ENCODE results near the gene PFKP. TPM values are rescaled to one million over a fixed set of nuclear protein-coding genes. Genes with fewer than 3 reads are reported as not detected.
"Not testable (repeated sequence)": the region's sequence is repeated elsewhere in the genome, so short reads cannot be mapped to it uniquely, and the experiment has no call there.

The PFKP gene
- total and polyA plus RNA-seq, 5 donors from 2014 or later = 43.1 to 103 (median 52.3) TPM

- Histone ChIP-seq H3K27me3 (ENCODE audit: control insufficient read depth, insufficient read depth, low read length) (no peaks in the 10 kb centered on the region), H3K4me3 (ENCODE audit: low read depth, low read length) (no peak overlapping the region), H3K9me3 (ENCODE audit: control insufficient read depth in 2 of 2, low read length in 2 of 2) (no peaks in the 10 kb centered on the region), H3K36me3 (ENCODE audit: control insufficient read depth, insufficient read depth, low read length) (peaks cover 93% of the 10 kb centered on the region), H3K27ac (ENCODE audit: insufficient read depth, low read length, poor library complexity, severe bottlenecking) (no peak overlapping the region), H3K4me1 (ENCODE audit: control insufficient read depth, insufficient read depth, low read length, poor library complexity, severe bottlenecking) (no peaks in the 10 kb centered on the region)
- Mint-ChIP-seq H3K36me3 (peaks cover 56% of the 10 kb centered on the region), H3K4me3 (no peak overlapping the region), H3K9me3 (no peaks in the 10 kb centered on the region), H3K27me3 (no peaks in the 10 kb centered on the region), H3K4me1 (peaks cover 0 to 8% (median 2%) of the 10 kb centered on the region in 4 donors), H3K27ac (peak overlapping the region in 1 of 3 donors; percentile 63)
- no peak for ATAC-seq (ENCODE audit: low read depth in 2 of 2)
- no peak for DNase-seq
Measured at GRCh38 chr10:3163879-3164278, 96.5 kb downstream of the PFKP start.

- Mint-ChIP-seq H3K9me3 (no peaks in the 10 kb centered on the region), H3K4me3 (no peak overlapping the region), H3K4me1 (peaks cover 0 to 10% (median 2%) of the 10 kb centered on the region in 4 donors), H3K36me3 (peaks cover 49% of the 10 kb centered on the region), H3K27ac (no peak overlapping the region), H3K27me3 (no peaks in the 10 kb centered on the region)
- no peaks in the 10 kb centered on the region for H3K9me3 ChIP-seq (ENCODE audit: control insufficient read depth in 2 of 2, low read length in 2 of 2)
- no peak for DNase-seq
- no peaks in the 10 kb centered on the region for H3K4me1 ChIP-seq (ENCODE audit: control insufficient read depth, insufficient read depth, low read length, poor library complexity, severe bottlenecking)
- no peak overlapping the region for H3K4me3 ChIP-seq (ENCODE audit: low read depth, low read length)
- ATAC-seq (ENCODE audit: low read depth in 2 of 2) = no peak
- H3K27me3 ChIP-seq (ENCODE audit: control insufficient read depth, insufficient read depth, low read length) = no peaks in the 10 kb centered on the region
- peaks cover 92% of the 10 kb centered on the region for H3K36me3 ChIP-seq (ENCODE audit: control insufficient read depth, insufficient read depth, low read length)
- H3K27ac ChIP-seq (ENCODE audit: insufficient read depth, low read length, poor library complexity, severe bottlenecking) = no peak overlapping the region
Measured at GRCh38 chr10:3165196-3165595, 97.8 kb downstream of the PFKP start.

GRCh38 chr10:3166496-3167290 is 99.3 kb downstream of the PFKP start:
- no peak for DNase-seq
- Histone ChIP-seq H3K4me1 (ENCODE audit: control insufficient read depth, insufficient read depth, low read length, poor library complexity, severe bottlenecking) (peaks cover 15% of the 10 kb centered on the region), H3K9me3 (ENCODE audit: control insufficient read depth in 2 of 2, low read length in 2 of 2) (no peaks in the 10 kb centered on the region), H3K27me3 (ENCODE audit: control insufficient read depth, insufficient read depth, low read length) (no peaks in the 10 kb centered on the region), H3K36me3 (ENCODE audit: control insufficient read depth, insufficient read depth, low read length) (peaks cover 83% of the 10 kb centered on the region), H3K4me3 (ENCODE audit: low read depth, low read length) (no peak overlapping the region), H3K27ac (ENCODE audit: insufficient read depth, low read length, poor library complexity, severe bottlenecking) (no peak overlapping the region)
- H3K4me1 Mint-ChIP-seq = peaks cover under 1 to 18% (median 8%) of the 10 kb centered on the region in 4 donors
- ATAC-seq (ENCODE audit: low read depth in 2 of 2) = no peak
- no peaks in the 10 kb centered on the region for H3K9me3 Mint-ChIP-seq
- H3K27me3 Mint-ChIP-seq = no peaks in the 10 kb centered on the region
- peaks cover 45% of the 10 kb centered on the region for H3K36me3 Mint-ChIP-seq
- no peak overlapping the region for H3K4me3 Mint-ChIP-seq
- no peak overlapping the region for H3K27ac Mint-ChIP-seq

- DNase-seq (no peak), ATAC-seq (ENCODE audit: low read depth in 2 of 2) (no peak)
- peaks cover under 1% of the 10 kb centered on the region for H3K27me3 Mint-ChIP-seq
- H3K27ac ChIP-seq (ENCODE audit: insufficient read depth, low read length, poor library complexity, severe bottlenecking) = no peak overlapping the region
- peaks cover 38% of the 10 kb centered on the region for H3K36me3 Mint-ChIP-seq
- H3K36me3 ChIP-seq (ENCODE audit: control insufficient read depth, insufficient read depth, low read length) = peaks cover 73% of the 10 kb centered on the region
- no peaks in the 10 kb centered on the region for H3K27me3 ChIP-seq (ENCODE audit: control insufficient read depth, insufficient read depth, low read length)
- peaks cover 5 to 24% (median 11%) of the 10 kb centered on the region in 4 donors for H3K4me1 Mint-ChIP-seq
- no peaks in the 10 kb centered on the region for H3K9me3 ChIP-seq (ENCODE audit: control insufficient read depth in 2 of 2, low read length in 2 of 2)
- H3K4me3 Mint-ChIP-seq = peak overlapping the region in 1 of 4 donors; percentile 64
- no peak overlapping the region for H3K27ac Mint-ChIP-seq
- no peaks in the 10 kb centered on the region for H3K9me3 Mint-ChIP-seq
- H3K4me1 ChIP-seq (ENCODE audit: control insufficient read depth, insufficient read depth, low read length, poor library complexity, severe bottlenecking) = peaks cover 22% of the 10 kb centered on the region
- H3K4me3 ChIP-seq (ENCODE audit: low read depth, low read length) = no peak overlapping the region
Measured at GRCh38 chr10:3167611-3168330, 100.4 kb downstream of the PFKP start.

- Histone ChIP-seq H3K4me3 (ENCODE audit: low read depth, low read length) (no peak overlapping the region), H3K4me1 (ENCODE audit: control insufficient read depth, insufficient read depth, low read length, poor library complexity, severe bottlenecking) (peaks cover 22% of the 10 kb centered on the region), H3K27me3 (ENCODE audit: control insufficient read depth, insufficient read depth, low read length) (no peaks in the 10 kb centered on the region), H3K27ac (ENCODE audit: insufficient read depth, low read length, poor library complexity, severe bottlenecking) (no peak overlapping the region), H3K9me3 (ENCODE audit: control insufficient read depth in 2 of 2, low read length in 2 of 2) (no peaks in the 10 kb centered on the region), H3K36me3 (ENCODE audit: control insufficient read depth, insufficient read depth, low read length) (peaks cover 58% of the 10 kb centered on the region)
- Mint-ChIP-seq H3K4me3 (peak overlapping the region in 1 of 4 donors; percentile 5), H3K27ac (peak overlapping the region in 1 of 3 donors; percentile 41), H3K36me3 (peaks cover 28% of the 10 kb centered on the region), H3K9me3 (no peaks in the 10 kb centered on the region), H3K27me3 (peaks cover 6% of the 10 kb centered on the region), H3K4me1 (peaks cover 5 to 31% (median 13%) of the 10 kb centered on the region in 4 donors)
- no peak for ATAC-seq (ENCODE audit: low read depth in 2 of 2)
- no peak for DNase-seq
Measured at GRCh38 chr10:3169271-3169670, 101.9 kb downstream of the PFKP start.

GRCh38 chr10:3169673-3170072 is 102.3 kb downstream of the PFKP start:
- Histone ChIP-seq H3K36me3 (ENCODE audit: control insufficient read depth, insufficient read depth, low read length) (peaks cover 54% of the 10 kb centered on the region), H3K27ac (ENCODE audit: insufficient read depth, low read length, poor library complexity, severe bottlenecking) (no peak overlapping the region), H3K4me1 (ENCODE audit: control insufficient read depth, insufficient read depth, low read length, poor library complexity, severe bottlenecking) (peaks cover 22% of the 10 kb centered on the region), H3K27me3 (ENCODE audit: control insufficient read depth, insufficient read depth, low read length) (no peaks in the 10 kb centered on the region), H3K9me3 (ENCODE audit: control insufficient read depth in 2 of 2, low read length in 2 of 2) (no peaks in the 10 kb centered on the region), H3K4me3 (ENCODE audit: low read depth, low read length) (no peak overlapping the region)
- DNase-seq (no peak), ATAC-seq (ENCODE audit: low read depth in 2 of 2) (no peak)
- peaks cover 28% of the 10 kb centered on the region for H3K36me3 Mint-ChIP-seq
- no peaks in the 10 kb centered on the region for H3K9me3 Mint-ChIP-seq
- H3K4me3 Mint-ChIP-seq = peak overlapping the region in 1 of 4 donors; percentile 5
- H3K4me1 Mint-ChIP-seq = peaks cover 5 to 31% (median 13%) of the 10 kb centered on the region in 4 donors
- peaks cover 6% of the 10 kb centered on the region for H3K27me3 Mint-ChIP-seq
- H3K27ac Mint-ChIP-seq = peak overlapping the region in 1 of 3 donors; percentile 41

- not testable (repeated sequence) for H3K27me3 Mint-ChIP-seq; H3K27ac ChIP-seq (ENCODE audit: insufficient read depth, low read length, poor library complexity, severe bottlenecking); H3K9me3 Mint-ChIP-seq; ATAC-seq (ENCODE audit: low read depth in 2 of 2); DNase-seq; H3K27me3 ChIP-seq (ENCODE audit: control insufficient read depth, insufficient read depth, low read length); H3K9me3 ChIP-seq (ENCODE audit: control insufficient read depth in 2 of 2, low read length in 2 of 2)
- H3K27ac Mint-ChIP-seq = peak overlapping the region; percentile 82 to 93 (median 89)
- peaks cover 10% of the 10 kb centered on the region for H3K36me3 Mint-ChIP-seq
- H3K4me1 ChIP-seq (ENCODE audit: control insufficient read depth, insufficient read depth, low read length, poor library complexity, severe bottlenecking) = peaks cover 22% of the 10 kb centered on the region
- H3K4me3 Mint-ChIP-seq = peak overlapping the region; percentile 87 to 97 (median 90)
- peaks cover 5 to 31% (median 13%) of the 10 kb centered on the region in 4 donors for H3K4me1 Mint-ChIP-seq
- peak overlapping the region; percentile 81 for H3K4me3 ChIP-seq (ENCODE audit: low read depth, low read length)
- H3K36me3 ChIP-seq (ENCODE audit: control insufficient read depth, insufficient read depth, low read length) = peaks cover 36% of the 10 kb centered on the region
Measured at GRCh38 chr10:3171488-3171887, 104.1 kb downstream of the PFKP start.

All from CD4-positive, CD25-positive, alpha-beta regulatory T cell (primary cell).